OCI-LY3 (cell line): ENCODE measurements around the gene RAD50.

Experiments
- CTCF ChIP-seq: fragments of 200-600, 300-600 bp; sonication (generic); IDR thresholded peaks from 2 replicates; pipeline ENCODE4 v1.5.1; 2014; ENCODE audit warnings: antibody characterized with exemption, low read length, low read depth
- EZH2phosphoT487 ChIP-seq: fragments of 200-600 bp; shearing (Covaris generic); IDR thresholded peaks from 2 replicates; pipeline ENCODE4 v1.6.1; 2018; ENCODE audit warnings: antibody characterized with exemption, mixed run types, low read depth

- no peak for TF ChIP-seq CTCF
- TF ChIP-seq EZH2phosphoT487: no peak
Observed at GRCh38 chr5:132595624-132596023, 38.8 kb downstream of the RAD50 start.
